ENCODE measurements around the gene ELF1.
"Not testable (repeated sequence)": the region's sequence is repeated elsewhere in the genome, so short reads cannot be mapped to it uniquely, and the experiment has no call there.

Gene ELF1

DNA sequence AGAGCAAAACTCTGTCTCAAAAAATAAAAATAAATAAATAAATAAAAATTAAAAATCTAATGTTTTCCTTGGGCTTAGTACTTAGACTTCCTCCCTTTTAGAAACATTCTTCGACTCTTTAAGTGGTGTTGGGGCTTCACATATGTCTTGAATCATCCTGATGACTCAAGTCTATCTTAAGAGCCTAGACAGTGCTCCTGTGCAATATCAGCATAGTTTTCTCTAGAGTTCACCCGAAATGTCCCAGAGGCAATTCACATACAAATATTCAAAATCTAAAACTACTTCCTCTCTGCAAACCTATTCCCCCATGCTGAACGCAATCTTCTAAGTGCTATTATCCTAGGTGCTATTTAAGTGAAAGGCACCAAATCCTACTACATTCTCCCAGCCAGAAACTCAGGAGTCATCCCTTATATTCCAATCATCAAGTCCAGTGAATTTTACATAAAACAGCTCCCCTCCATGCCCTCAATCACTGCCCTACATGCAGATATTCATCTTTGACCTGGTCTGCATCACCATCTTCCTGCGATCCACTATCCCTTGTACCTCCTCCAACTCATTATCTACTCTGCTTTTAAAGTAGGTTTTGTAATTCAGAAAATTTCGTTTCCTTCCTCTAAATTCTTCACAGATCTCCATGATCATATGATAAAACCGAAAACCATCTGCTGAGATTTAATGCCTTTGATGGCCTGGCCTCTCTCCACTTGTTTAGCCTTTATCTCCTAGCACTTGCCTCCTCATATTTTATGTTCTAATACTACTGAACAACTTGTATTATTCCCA, 102.7 kb downstream of the ELF1 start:
- no peak for TF ChIP-seq ZFX (IDR thresholded peaks at IDR 0.05; ENCODE audit: borderline replicate concordance)
- TF ChIP-seq, protein P1, sequence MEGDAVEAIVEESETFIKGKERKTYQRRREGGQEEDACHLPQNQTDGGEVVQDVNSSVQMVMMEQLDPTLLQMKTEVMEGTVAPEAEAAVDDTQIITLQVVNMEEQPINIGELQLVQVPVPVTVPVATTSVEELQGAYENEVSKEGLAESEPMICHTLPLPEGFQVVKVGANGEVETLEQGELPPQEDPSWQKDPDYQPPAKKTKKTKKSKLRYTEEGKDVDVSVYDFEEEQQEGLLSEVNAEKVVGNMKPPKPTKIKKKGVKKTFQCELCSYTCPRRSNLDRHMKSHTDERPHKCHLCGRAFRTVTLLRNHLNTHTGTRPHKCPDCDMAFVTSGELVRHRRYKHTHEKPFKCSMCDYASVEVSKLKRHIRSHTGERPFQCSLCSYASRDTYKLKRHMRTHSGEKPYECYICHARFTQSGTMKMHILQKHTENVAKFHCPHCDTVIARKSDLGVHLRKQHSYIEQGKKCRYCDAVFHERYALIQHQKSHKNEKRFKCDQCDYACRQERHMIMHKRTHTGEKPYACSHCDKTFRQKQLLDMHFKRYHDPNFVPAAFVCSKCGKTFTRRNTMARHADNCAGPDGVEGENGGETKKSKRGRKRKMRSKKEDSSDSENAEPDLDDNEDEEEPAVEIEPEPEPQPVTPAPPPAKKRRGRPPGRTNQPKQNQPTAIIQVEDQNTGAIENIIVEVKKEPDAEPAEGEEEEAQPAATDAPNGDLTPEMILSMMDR (IDR thresholded peaks at IDR 0.05): no peak
- no peak overlapping the region for H3K27ac ChIP-seq

DNA sequence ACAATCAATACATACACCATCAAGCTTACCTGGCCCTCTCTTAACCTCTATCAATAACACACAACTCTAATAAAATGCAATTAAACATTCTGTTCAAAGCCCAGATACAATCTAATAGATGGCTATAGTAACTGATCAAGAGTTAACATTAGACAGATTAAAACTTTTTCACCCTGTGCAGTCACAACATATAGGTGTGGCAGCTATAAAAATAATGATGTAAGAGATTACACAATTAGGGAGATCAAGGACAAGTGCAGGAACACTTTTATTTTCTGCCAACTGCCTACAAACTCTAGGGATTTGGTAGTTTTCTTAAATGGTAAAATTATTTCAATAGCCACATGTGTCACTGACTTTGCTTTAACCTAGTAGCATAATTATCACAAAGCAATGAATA, 104.3 kb downstream of the ELF1 start:
- not testable (repeated sequence) for H3K27ac ChIP-seq

DNA sequence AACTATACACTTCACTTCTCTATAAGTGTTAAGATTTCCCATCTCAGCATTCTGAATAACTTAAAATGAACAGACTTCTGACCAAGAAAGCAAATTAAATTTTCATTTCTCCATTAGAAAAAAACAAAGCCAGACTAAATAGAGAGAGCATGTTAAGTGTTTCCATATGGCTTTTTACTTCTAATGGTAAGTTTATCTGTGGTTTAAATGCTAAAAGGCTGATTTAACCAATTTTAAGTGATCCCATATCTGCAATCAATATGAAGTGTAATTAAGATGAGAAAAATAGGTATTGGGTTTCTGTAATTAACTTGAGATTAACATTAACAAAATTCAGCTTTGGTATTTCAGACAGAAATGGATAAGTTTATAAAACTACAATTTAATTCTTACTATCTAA, 107.8 kb downstream of the ELF1 start:
- no peak overlapping the region for H3K27ac ChIP-seq
- TF ChIP-seq ZFX (IDR thresholded peaks at IDR 0.05; ENCODE audit: borderline replicate concordance): no peak
- TF ChIP-seq, protein P1 (IDR thresholded peaks at IDR 0.05): no peak

DNA sequence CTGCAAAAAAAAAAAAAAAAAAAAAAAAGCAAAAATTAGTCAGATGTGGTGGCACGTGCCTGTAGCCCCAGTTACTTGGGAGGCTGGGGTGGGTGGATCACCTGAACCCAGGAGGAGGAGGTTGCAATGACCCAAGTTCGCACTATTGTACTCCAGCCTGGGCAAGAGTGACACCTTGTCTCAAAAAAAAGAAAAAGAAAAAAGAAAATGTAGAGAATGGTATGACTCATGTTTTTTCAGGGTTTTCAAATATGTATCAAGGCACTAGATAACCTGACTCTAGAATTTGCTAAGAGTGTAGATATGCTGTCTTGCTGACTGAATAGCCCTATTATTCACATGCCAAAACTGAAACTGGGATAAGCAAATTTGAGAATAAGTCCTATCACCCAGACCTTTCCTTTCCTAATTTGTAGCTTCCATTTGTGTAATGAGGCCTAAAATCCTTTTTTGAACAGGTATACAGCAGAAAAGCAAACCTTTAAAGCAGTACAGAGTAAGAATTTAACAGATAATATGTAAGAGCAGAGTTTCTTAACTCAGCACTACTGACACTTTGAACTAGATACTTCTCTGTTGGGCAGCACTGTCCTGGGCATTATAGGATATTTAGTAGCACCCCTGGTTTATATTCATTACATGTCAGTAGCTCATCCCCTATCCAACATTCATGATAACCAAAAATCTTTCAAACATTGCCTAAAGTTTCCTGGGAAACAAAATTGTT, 108.6 kb downstream of the ELF1 start:
- H3K27ac ChIP-seq: no peak overlapping the region
- no peak for TF ChIP-seq ZFX (IDR thresholded peaks at IDR 0.05; ENCODE audit: borderline replicate concordance)
- TF ChIP-seq, protein P1 (IDR thresholded peaks at IDR 0.05): no peak

DNA sequence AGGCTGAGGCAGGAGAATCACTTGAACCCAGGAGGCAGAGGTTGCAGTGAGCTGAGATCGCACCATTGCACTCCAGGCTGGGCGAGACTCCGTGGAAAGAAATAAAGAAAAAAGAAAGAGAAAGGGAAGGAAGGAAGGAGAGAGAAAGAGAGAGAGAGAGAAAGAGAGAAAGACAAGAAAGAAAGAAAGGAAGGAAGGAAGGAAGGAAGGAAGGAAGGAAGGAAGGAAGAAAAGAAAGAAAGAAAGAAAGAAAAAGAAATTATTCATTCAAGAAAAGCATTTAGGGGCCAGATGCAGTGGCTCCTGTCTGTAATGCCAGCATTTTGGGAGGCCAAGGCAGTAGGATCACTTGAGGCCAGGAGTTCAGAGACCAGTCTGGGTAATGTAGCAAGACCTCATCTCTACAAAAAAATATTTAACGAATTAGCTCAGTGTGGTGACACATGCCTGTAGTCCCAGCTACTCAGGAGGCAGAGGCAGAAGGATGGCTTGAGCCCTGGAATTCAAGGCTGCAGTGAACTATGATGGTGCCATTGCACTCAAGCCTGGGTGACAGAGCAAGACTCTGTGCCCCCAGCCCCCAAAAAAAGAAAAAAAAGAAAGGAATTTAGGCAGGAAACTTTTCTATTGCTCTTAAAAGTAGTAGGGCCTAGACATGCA, 109.4 kb downstream of the ELF1 start:
- not testable (repeated sequence) for H3K27ac ChIP-seq

DNA sequence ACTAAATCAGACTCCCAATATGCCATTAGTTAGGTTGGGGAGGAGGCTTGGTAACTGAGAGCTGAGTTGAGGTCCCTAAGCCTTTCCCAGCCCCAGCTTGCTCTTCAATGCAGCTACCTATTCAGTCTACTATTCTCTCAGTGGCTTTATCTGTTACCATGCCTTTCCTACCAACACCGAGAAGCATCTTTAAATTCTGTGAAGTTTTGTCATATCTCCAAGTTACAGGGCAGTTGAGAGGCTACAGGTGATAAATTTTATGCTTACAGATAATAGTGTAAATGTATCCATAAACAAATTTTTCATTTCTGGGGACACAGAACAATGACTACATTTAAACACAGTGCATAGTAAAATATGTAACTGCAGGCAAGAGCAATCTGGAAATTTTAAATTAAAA, 110.6 kb downstream of the ELF1 start:
- TF ChIP-seq ZFX (IDR thresholded peaks at IDR 0.05; ENCODE audit: borderline replicate concordance): no peak
- TF ChIP-seq, protein P1 (IDR thresholded peaks at IDR 0.05): no peak
- H3K27ac ChIP-seq: no peak overlapping the region

DNA sequence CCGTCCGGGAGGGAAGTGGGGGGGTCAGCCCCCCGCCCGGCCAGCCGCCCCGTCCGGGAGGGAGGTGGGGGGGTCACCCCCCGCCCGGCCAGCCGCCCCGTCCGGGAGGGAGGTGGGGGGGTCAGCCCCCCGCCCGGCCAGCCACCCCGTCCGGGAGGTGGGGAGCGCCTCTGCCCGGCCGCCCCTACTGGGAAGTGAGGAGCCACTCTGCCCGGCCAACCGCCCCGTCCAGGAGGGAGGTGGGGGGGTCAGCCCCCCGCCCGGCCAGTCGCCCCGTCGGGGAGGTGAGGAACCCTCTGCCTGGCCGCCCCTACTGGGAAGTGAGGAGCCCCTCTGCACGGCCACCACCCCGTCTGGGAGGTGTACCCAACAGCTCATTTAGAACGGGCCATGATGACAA, 118.1 kb downstream of the ELF1 start:
- not testable (repeated sequence) for H3K27ac ChIP-seq

DNA sequence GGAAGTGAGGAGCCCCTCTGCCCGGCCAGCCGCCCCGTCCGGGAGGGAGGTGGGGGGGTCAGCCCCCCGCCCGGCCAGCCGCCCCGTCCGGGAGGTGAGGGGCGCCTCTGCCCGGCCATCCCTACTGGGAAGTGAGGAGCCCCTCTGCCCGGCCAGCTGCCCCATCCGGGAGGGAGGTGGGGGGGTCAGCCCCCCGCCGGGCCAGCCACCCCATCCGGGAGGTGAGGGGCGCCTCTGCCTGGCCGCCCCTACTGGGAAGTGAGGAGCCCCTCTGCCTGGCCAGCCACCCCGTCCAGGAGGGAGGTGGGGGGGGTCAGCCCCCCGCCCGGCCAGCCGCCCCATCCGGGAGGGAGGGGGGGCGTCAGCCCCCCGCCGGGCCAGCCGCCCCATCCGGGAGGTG, 118.5 kb downstream of the ELF1 start:
- H3K27ac ChIP-seq: not testable (repeated sequence)

DNA sequence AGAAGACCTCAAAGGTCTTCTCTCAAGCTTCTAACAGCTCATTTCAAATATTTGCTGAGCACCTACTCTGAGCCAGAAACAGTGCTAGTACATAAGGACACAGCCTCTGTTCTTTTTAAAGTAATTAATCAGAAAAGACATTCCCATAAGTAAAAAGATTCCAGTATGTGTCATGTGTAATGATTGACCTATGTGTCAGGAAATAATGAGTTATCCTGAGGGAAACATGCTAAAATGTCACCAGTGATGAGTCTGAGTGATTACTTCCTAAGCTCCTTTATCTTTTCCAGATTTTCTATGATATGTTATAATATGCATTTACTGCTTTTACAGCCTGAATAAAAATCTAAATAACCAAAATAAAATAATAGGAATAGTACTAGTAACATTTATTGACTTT, 122.1 kb downstream of the ELF1 start:
- TF ChIP-seq ZFX (IDR thresholded peaks at IDR 0.05; ENCODE audit: borderline replicate concordance): no peak
- TF ChIP-seq, protein P1 (IDR thresholded peaks at IDR 0.05): no peak
- H3K27ac ChIP-seq: no peak overlapping the region
